ENCODE data around the gene SYTL4. TPM values are rescaled to one million over a fixed set of nuclear protein-coding genes. Genes with fewer than 3 reads are reported as not detected.

Gene SYTL4
- total RNA-seq, 1 experiment from 2014 or later, result 4.1 TPM

- Mint-ChIP-seq H3K27me3 (ENCODE audit: insufficient read depth, unreplicated experiment) (no peaks in the 10 kb centered on the region), H3K4me1 (ENCODE audit: low read depth, unreplicated experiment) (peaks cover 6% of the 10 kb centered on the region), H3K9me3 (ENCODE audit: unreplicated experiment) (no peaks in the 10 kb centered on the region), H3K27ac (ENCODE audit: unreplicated experiment) (no peak overlapping the region), H3K4me3 (ENCODE audit: unreplicated experiment) (no peak overlapping the region), H3K36me3 (ENCODE audit: insufficient read depth, unreplicated experiment) (no peaks in the 10 kb centered on the region)
- no peak for DNase-seq
- no TSS peak for BruUV-seq (replicated peaks)
- intact Hi-C loops (cut with micrococcal nuclease; ENCODE audit: unreplicated experiment), result no loop called here
- TF ChIP-seq CTCF (IDR thresholded peaks at IDR 0.05; ENCODE audit: insufficient read depth in 1 of 2, low read depth in 1 of 2, low read length in 1 of 2, severe bottlenecking in 1 of 2, unreplicated experiment in 1 of 2), result no peak
- Histone ChIP-seq H3K36me3 (ENCODE audit: control insufficient read depth, insufficient read depth, low read length) (no peaks in the 10 kb centered on the region), H3K4me1 (no peaks in the 10 kb centered on the region), H3K27me3 (replicated peaks; ENCODE audit: control insufficient read depth, insufficient read depth, low read length) (no peaks in the 10 kb centered on the region), H3K4me3 (ENCODE audit: low read depth, low read length) (no peak overlapping the region), H3K9me3 (no peaks in the 10 kb centered on the region)
- CTCF ChIA-PET, result no interaction called here
- POLR2A ChIA-PET, result no interaction called here
These were observed 58.4 kb downstream of the SYTL4 start for GRCh38 chrX:100673397-100673953.

GRCh38 chrX:100672966-100673365 is 59.0 kb downstream of the SYTL4 start:
- Mint-ChIP-seq H3K27ac (ENCODE audit: unreplicated experiment) (no peak overlapping the region), H3K4me3 (ENCODE audit: unreplicated experiment) (no peak overlapping the region), H3K27me3 (ENCODE audit: insufficient read depth, unreplicated experiment) (no peaks in the 10 kb centered on the region), H3K36me3 (ENCODE audit: insufficient read depth, unreplicated experiment) (no peaks in the 10 kb centered on the region), H3K9me3 (ENCODE audit: unreplicated experiment) (no peaks in the 10 kb centered on the region), H3K4me1 (ENCODE audit: low read depth, unreplicated experiment) (peaks cover 6% of the 10 kb centered on the region)
- TF ChIP-seq CTCF (IDR thresholded peaks at IDR 0.05; ENCODE audit: insufficient read depth in 1 of 2, low read depth in 1 of 2, low read length in 1 of 2, severe bottlenecking in 1 of 2, unreplicated experiment in 1 of 2), result no peak
- Histone ChIP-seq H3K4me1 (no peaks in the 10 kb centered on the region), H3K4me3 (ENCODE audit: low read depth, low read length) (no peak overlapping the region), H3K27me3 (replicated peaks; ENCODE audit: control insufficient read depth, insufficient read depth, low read length) (no peaks in the 10 kb centered on the region), H3K36me3 (ENCODE audit: control insufficient read depth, insufficient read depth, low read length) (no peaks in the 10 kb centered on the region), H3K9me3 (no peaks in the 10 kb centered on the region)
- intact Hi-C loops (cut with micrococcal nuclease; ENCODE audit: unreplicated experiment), result no loop called here
- POLR2A ChIA-PET, result no interaction called here
- CTCF ChIA-PET, result interaction anchor here (1.9 to 2.8 kb wide), 2 partner anchors 10 to 96 kb away, joined by 5 to 40 read pairs; no protein-coding TSS in a partner anchor
- no TSS peak for BruUV-seq (replicated peaks)
- DNase-seq, result no peak

- H3K4me3 ChIP-seq (ENCODE audit: low read depth, low read length), result no peak overlapping the region
- DNase-seq, result no peak
- Mint-ChIP-seq H3K27ac (ENCODE audit: unreplicated experiment) (no peak overlapping the region), H3K36me3 (ENCODE audit: insufficient read depth, unreplicated experiment) (no peaks in the 10 kb centered on the region), H3K27me3 (ENCODE audit: insufficient read depth, unreplicated experiment) (no peaks in the 10 kb centered on the region), H3K4me3 (ENCODE audit: unreplicated experiment) (no peak overlapping the region), H3K4me1 (ENCODE audit: low read depth, unreplicated experiment) (peaks cover 7% of the 10 kb centered on the region), H3K9me3 (ENCODE audit: unreplicated experiment) (no peaks in the 10 kb centered on the region)
- H3K36me3 ChIP-seq (ENCODE audit: control insufficient read depth, insufficient read depth, low read length), result no peaks in the 10 kb centered on the region
- TF ChIP-seq CTCF (IDR thresholded peaks at IDR 0.05; ENCODE audit: insufficient read depth in 1 of 2, low read depth in 1 of 2, low read length in 1 of 2, severe bottlenecking in 1 of 2, unreplicated experiment in 1 of 2), result no peak
- no peaks in the 10 kb centered on the region for H3K9me3 ChIP-seq
- H3K4me1 ChIP-seq, result no peaks in the 10 kb centered on the region
- H3K27me3 ChIP-seq (replicated peaks; ENCODE audit: control insufficient read depth, insufficient read depth, low read length), result no peaks in the 10 kb centered on the region
- no TSS peak for BruUV-seq (replicated peaks)
- intact Hi-C loops (cut with micrococcal nuclease; ENCODE audit: unreplicated experiment), result no loop called here
- CTCF ChIA-PET, result no interaction called here
- POLR2A ChIA-PET, result no interaction called here
These were observed 68.3 kb downstream of the SYTL4 start for GRCh38 chrX:100663642-100664041.

Measured in Caco-2 (cell line).